Stimulated activated naive CD8-positive, alpha-beta T cell treated with anti-CD3 and anti-CD28 coated beads, Interleukin-15, amount 100 ng/mL, for 72 hours (primary cell): ENCODE measurements around the gene CCHCR1.
"Not testable (repeated sequence)": the region's sequence is repeated elsewhere in the genome, so short reads cannot be mapped to it uniquely, and the experiment has no call there.

Experiments
- ATAC-seq: fragments of 150-1000 bp; cut with Tn5 transposase; 2 replicates; pipeline ENCODE4 v1.10.0; 2021; ENCODE audit warnings: mild to moderate bottlenecking, moderate library complexity
- DNase-seq, 2 donors: peaks; one replicate each; pipeline ENCODE4 v3.0.0; 2021 to 2022
- H3K27ac Mint-ChIP-seq, 2 donors: one replicate each; pipeline ENCODE4 v1.8.0; 2022; ENCODE audit warnings: mild to moderate bottlenecking in 2 of 2, mixed read lengths in 2 of 2, moderate library complexity in 2 of 2
- H3K27me3 Mint-ChIP-seq: one replicate; pipeline ENCODE4 v1.8.0; 2022; ENCODE audit warnings: mixed read lengths
- H3K4me1 Mint-ChIP-seq: one replicate; pipeline ENCODE4 v1.8.0; 2022; ENCODE audit warnings: mild to moderate bottlenecking, mixed read lengths
- H3K4me3 Mint-ChIP-seq, 2 donors: one replicate each; pipeline ENCODE4 v1.8.0; 2022; ENCODE audit warnings: mild to moderate bottlenecking in 2 of 2, mixed read lengths in 2 of 2, moderate library complexity in 1 of 2
- H3K9me3 Mint-ChIP-seq, 2 donors: one replicate each; pipeline ENCODE4 v1.8.0; 2022; ENCODE audit warnings: mixed read lengths in 2 of 2

The CCHCR1 gene

GRCh38 chr6:31171931-31172905 lies 14.6 kb upstream of the CCHCR1 start:
- H3K27ac Mint-ChIP-seq = peak overlapping the region in 1 of 2 donors; percentile 6
- no peak overlapping the region for H3K4me3 Mint-ChIP-seq
- no peaks in the 10 kb centered on the region for H3K27me3 Mint-ChIP-seq
- ATAC-seq (no peak), DNase-seq (no peak)
- peaks cover 8% of the 10 kb centered on the region for H3K4me1 Mint-ChIP-seq
- no peaks in the 10 kb centered on the region for H3K9me3 Mint-ChIP-seq

DNA sequence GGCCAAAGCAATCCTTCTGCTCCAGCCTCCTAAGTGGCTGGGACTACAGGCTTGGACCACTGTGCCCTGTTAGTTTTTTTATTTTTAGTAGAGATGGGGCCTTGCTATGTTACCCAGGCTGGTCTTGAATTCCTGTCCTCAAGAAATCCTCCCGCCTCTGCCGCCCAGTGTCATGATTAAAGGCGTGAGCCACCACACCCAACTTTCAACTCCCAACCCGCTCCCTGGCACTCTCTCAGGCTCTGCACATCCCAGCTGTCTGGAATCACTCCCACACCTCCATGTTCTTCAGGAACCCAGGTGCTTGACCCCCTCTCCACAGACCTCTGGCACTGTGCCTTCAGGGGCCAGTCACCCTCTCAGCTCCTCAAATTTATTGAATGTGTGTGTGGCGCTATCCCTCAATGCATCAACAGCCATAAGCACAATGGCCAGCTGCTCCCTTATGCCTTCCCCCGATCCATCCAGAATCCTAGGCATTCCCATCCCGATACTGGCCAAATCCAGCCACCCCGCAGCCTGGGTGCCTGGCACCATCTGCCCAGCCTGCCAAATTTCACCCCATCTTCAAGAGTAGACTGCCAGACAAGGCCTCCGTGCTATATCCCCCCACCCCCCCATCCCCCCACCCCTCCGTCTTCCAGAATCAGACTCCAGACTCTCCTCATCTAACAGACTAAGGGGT lies 13.5 kb upstream of the CCHCR1 start:
- ATAC-seq (no peak), DNase-seq (no peak)
- Mint-ChIP-seq H3K4me1 (peaks cover 7% of the 10 kb centered on the region), H3K27me3 (no peaks in the 10 kb centered on the region), H3K4me3 (no peak overlapping the region), H3K9me3 (no peaks in the 10 kb centered on the region), H3K27ac (no peak overlapping the region)

GRCh38 chr6:31170600-31170881 lies 12.9 kb upstream of the CCHCR1 start, which contains the start of gene POU5F1:
Gene POU5F1 (minus strand): TSS chr6:31170682. CDS start chr6:31170620, 62 bp downstream.
- DNase-seq = no peak
- peak within 1 kb of the TSS in 1 of 2 donors; percentile 94 for H3K27ac Mint-ChIP-seq

DNA sequence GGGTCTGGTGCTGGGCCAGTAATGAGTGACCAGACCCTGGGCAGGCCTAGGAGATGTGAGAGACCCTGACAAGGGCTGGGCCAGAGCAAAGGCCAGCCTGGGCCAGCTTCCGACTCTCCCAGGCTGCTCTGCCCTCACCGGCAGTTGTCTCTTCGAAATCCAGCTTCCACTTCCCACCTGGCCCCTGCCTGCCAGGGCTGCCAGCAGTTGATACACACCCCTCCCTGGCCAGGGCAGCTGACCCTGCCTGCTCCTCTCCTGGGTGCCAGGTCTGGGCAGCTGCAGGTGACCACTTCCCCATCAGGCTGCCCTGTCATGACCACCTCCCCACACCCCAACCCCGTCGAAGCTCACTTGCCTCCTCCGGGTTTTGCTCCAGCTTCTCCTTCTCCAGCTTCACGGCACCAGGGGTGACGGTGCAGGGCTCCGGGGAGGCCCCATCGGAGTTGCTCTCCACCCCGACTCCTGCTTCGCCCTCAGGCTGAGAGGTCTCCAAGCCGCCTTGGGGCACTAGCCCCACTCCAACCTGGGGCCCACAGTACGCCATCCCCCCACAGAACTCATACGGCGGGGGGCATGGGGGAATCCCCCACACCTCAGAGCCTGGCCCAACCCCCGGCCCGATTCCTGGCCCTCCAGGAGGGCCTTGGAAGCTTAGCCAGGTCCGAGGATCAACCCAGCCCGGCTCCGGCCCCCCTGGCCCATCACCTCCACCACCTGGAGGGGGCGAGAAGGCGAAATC lies 12.4 kb upstream of the CCHCR1 start:
- not testable (repeated sequence) for H3K4me1 Mint-ChIP-seq, H3K9me3 Mint-ChIP-seq, DNase-seq, H3K27me3 Mint-ChIP-seq, ATAC-seq, H3K4me3 Mint-ChIP-seq
- H3K27ac Mint-ChIP-seq = peak overlapping the region in 1 of 2 donors; percentile 94

More at GRCh38 chr6:31170600-31170881, 12.9 kb upstream of the CCHCR1 start, which contains the start of gene POU5F1:
- ATAC-seq = no peak
- no peak within 1 kb of the TSS for H3K4me3 Mint-ChIP-seq
- H3K4me1 Mint-ChIP-seq = peaks cover 1% of the 10 kb centered on the region
- no peaks in the 10 kb centered on the region for H3K27me3 Mint-ChIP-seq
- no peaks in the 10 kb centered on the region for H3K9me3 Mint-ChIP-seq

GRCh38 chr6:31169123-31169857 lies 11.7 kb upstream of the CCHCR1 start:
- Mint-ChIP-seq H3K4me3 (no peak overlapping the region), H3K27ac (no peak overlapping the region)

GRCh38 chr6:31168606-31169005 lies 11.0 kb upstream of the CCHCR1 start:
- Mint-ChIP-seq H3K4me3 (no peak overlapping the region), H3K27me3 (no peaks in the 10 kb centered on the region), H3K27ac (peak overlapping the region in 1 of 2 donors; percentile 1), H3K4me1 (peaks cover 18% of the 10 kb centered on the region), H3K9me3 (no peaks in the 10 kb centered on the region)
- DNase-seq (no peak), ATAC-seq (no peak)

More at GRCh38 chr6:31169123-31169857, 11.7 kb upstream of the CCHCR1 start:
- ATAC-seq (no peak), DNase-seq (no peak)
- H3K4me1 Mint-ChIP-seq = peaks cover 12% of the 10 kb centered on the region
- no peaks in the 10 kb centered on the region for H3K9me3 Mint-ChIP-seq
- H3K27me3 Mint-ChIP-seq = no peaks in the 10 kb centered on the region

DNA sequence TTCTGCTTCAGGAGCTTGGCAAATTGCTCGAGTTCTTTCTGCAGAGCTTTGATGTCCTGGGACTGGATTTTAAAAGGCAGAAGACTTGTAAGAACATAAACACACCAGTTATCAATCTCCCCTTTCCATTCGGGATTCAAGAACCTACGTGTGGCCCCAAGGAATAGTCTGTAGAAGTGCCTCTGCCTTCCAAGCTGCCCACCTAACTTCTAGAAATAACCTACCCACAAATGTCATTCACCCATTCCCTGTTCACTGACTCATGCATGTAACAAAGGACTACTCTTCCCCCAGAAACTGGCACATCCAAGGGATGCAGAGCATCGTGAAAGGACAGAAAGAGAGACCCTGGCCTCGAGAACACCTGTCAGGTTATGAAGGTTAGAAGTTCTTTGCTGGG lies 8.4 kb upstream of the CCHCR1 start:
- Mint-ChIP-seq H3K27me3 (no peaks in the 10 kb centered on the region), H3K27ac (no peak overlapping the region), H3K9me3 (no peaks in the 10 kb centered on the region), H3K4me1 (peaks cover 44% of the 10 kb centered on the region), H3K4me3 (no peak overlapping the region)
- DNase-seq (no peak), ATAC-seq (no peak)

GRCh38 chr6:31165064-31165832 lies 7.6 kb upstream of the CCHCR1 start:
- peaks cover 51% of the 10 kb centered on the region for H3K4me1 Mint-ChIP-seq
- ATAC-seq = peak; percentile 32
- H3K9me3 Mint-ChIP-seq, H3K27ac Mint-ChIP-seq, H3K4me3 Mint-ChIP-seq, H3K27me3 Mint-ChIP-seq, DNase-seq: not testable (repeated sequence)

- not testable (repeated sequence) for H3K27ac Mint-ChIP-seq, H3K27me3 Mint-ChIP-seq, H3K9me3 Mint-ChIP-seq, DNase-seq, H3K4me3 Mint-ChIP-seq
- peak; percentile 21 for ATAC-seq
- H3K4me1 Mint-ChIP-seq = peaks cover 57% of the 10 kb centered on the region
These were observed 7.0 kb upstream of the CCHCR1 start for GRCh38 chr6:31164475-31165063.

DNA sequence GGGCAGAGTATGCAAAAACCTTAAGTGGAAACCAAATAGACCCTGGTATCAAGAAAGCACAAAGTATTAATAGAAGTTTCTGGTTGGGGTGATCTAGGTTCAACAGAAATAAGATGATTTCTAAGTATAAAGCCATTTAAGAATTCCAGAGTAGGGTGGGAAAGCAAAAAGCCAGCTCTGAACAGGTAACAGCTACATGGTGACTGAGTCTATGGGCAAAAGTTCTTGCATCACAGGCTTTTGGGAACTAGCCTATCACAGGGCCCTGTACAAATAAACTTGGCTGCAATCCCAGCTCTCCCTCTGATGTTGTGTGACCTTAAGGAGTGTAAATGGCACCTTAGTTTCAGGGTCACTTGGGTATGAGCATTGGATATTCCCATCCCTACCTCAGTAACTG lies 6.3 kb upstream of the CCHCR1 start:
- Mint-ChIP-seq H3K27ac (no peak overlapping the region), H3K4me1 (peaks cover 61% of the 10 kb centered on the region), H3K9me3 (no peaks in the 10 kb centered on the region), H3K4me3 (no peak overlapping the region), H3K27me3 (no peaks in the 10 kb centered on the region)
- ATAC-seq = no peak
- DNase-seq = no peak

DNA sequence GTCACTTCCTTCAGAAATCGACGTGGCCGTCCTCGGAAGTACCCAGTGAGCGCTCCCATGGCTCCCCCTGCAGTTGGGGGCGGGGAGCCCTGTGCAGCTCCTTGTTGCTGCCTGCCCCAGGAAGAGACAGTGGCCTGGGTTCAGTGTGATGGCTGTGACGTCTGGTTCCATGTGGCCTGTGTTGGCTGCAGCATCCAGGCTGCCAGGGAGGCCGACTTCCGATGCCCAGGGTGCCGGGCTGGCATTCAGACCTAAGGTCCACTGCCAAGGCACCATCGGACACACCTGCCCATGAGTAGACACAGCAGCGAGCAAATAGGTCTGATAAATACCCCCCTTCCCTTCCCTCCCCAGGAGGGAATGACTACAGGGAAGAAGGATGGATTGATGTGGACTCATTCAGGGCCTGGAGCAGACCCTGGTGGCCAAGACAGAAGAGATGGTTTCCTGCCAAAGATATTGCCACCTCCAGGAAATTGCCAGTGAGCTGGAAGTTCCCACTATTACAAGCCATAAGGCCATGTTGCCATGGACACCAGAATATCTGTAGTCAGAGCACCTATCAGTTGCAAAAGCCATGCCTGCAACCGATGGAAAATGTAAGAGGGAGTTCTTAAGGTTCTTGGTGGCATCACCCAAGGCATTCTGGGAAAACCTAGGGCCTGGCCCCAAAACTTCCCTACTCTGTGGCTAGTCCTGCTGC lies 5.0 kb upstream of the CCHCR1 start:
- H3K9me3 Mint-ChIP-seq = no peaks in the 10 kb centered on the region
- H3K27me3 Mint-ChIP-seq = no peaks in the 10 kb centered on the region
- no peak for DNase-seq
- no peak overlapping the region for H3K4me3 Mint-ChIP-seq
- H3K4me1 Mint-ChIP-seq = peaks cover 66% of the 10 kb centered on the region
- H3K27ac Mint-ChIP-seq = no peak overlapping the region
- no peak for ATAC-seq

- DNase-seq (no peak), ATAC-seq (no peak)
- peaks cover 77% of the 10 kb centered on the region for H3K4me1 Mint-ChIP-seq
- H3K9me3 Mint-ChIP-seq = no peaks in the 10 kb centered on the region
- no peaks in the 10 kb centered on the region for H3K27me3 Mint-ChIP-seq
- H3K4me3 Mint-ChIP-seq = peak overlapping the region in 1 of 2 donors; percentile 17
- H3K27ac Mint-ChIP-seq = peak overlapping the region in 1 of 2 donors; percentile 55
These were observed 3.9 kb upstream of the CCHCR1 start for GRCh38 chr6:31161216-31162126.
